H9 (cell line): ENCODE results near the gene RRAGD. TPM values are rescaled to one million over a fixed set of nuclear protein-coding genes. Genes with fewer than 3 reads are reported as not detected.

ENCODE experiments used
- DNase-seq: peaks from one replicate; pipeline ENCODE4 v3.0.0-alpha.2; 2017
- H2AFZ ChIP-seq: one replicate; pipeline ENCODE4 v1.6.1; 2013; ENCODE audit warnings: mild to moderate bottlenecking, low read length, control low read depth, moderate library complexity
- H2AK5ac ChIP-seq: 2 replicates; pipeline ENCODE4 v1.6.1; 2013; ENCODE audit warnings: low read length, control low read depth, mixed read lengths; ENCODE audit not compliant: insufficient read length
- H2BK120ac ChIP-seq: one replicate; pipeline ENCODE4 v1.6.1; 2013; ENCODE audit warnings: low read depth, mild to moderate bottlenecking, low read length, control low read depth, inconsistent platforms; ENCODE audit not compliant: poor library complexity, severe bottlenecking
- H2BK12ac ChIP-seq: 2 replicates; pipeline ENCODE4 v1.6.1; 2013; ENCODE audit warnings: low read length, control low read depth, mixed read lengths, low read depth; ENCODE audit not compliant: insufficient read length
- H2BK15ac ChIP-seq: 2 replicates; pipeline ENCODE4 v1.6.1; 2013; ENCODE audit warnings: low read depth, low read length, control low read depth
- H2BK20ac ChIP-seq: one replicate; pipeline ENCODE4 v1.6.1; 2013; ENCODE audit warnings: low read depth, mild to moderate bottlenecking, low read length, control low read depth, inconsistent platforms; ENCODE audit not compliant: poor library complexity, severe bottlenecking
- H2BK5ac ChIP-seq: 2 replicates; pipeline ENCODE4 v1.6.1; 2013; ENCODE audit warnings: low read length, control low read depth, mixed read lengths; ENCODE audit not compliant: insufficient read length
- H3K14ac ChIP-seq: 2 replicates; pipeline ENCODE4 v1.6.1; 2013; ENCODE audit warnings: low read length, control low read depth; ENCODE audit not compliant: insufficient read depth
- H3K18ac ChIP-seq: 2 replicates; pipeline ENCODE4 v1.6.1; 2013; ENCODE audit warnings: low read depth, mild to moderate bottlenecking, mixed read lengths, low read length, control low read depth; ENCODE audit not compliant: insufficient read length
- H3K23ac ChIP-seq: 2 replicates; pipeline ENCODE4 v1.6.1; 2013; ENCODE audit warnings: low read length, control low read depth, mixed read lengths, low read depth; ENCODE audit not compliant: insufficient read length
- H3K23me2 ChIP-seq: 2 replicates; pipeline ENCODE4 v1.6.1; 2013; ENCODE audit warnings: low read depth, mild to moderate bottlenecking, mixed read lengths, low read length, control low read depth; ENCODE audit not compliant: insufficient read length, poor library complexity, severe bottlenecking
- H3K27ac ChIP-seq: 2 replicates; pipeline ENCODE4 v1.5.1; 2013; ENCODE audit warnings: low read length, control low read depth, mixed read lengths, low read depth; ENCODE audit not compliant: insufficient read length
- H3K27me3 ChIP-seq: 2 replicates; pipeline ENCODE4 v1.6.1; 2013; ENCODE audit warnings: low read length, control low read depth, inconsistent platforms; ENCODE audit not compliant: insufficient read depth
- H3K4ac ChIP-seq: 2 replicates; pipeline ENCODE4 v1.6.1; 2013; ENCODE audit warnings: low read depth, mild to moderate bottlenecking, control low read depth, inconsistent platforms, low read length, moderate library complexity
- H3K4me1 ChIP-seq: 2 replicates; pipeline ENCODE4 v1.6.1; 2013; ENCODE audit warnings: low read length, control low read depth, inconsistent platforms; ENCODE audit not compliant: insufficient read depth
- H3K4me2 ChIP-seq: 2 replicates; pipeline ENCODE4 v1.6.1; 2013; ENCODE audit warnings: low read length, control low read depth, mixed read lengths; ENCODE audit not compliant: insufficient read length, insufficient read depth
- H3K56ac ChIP-seq: 2 replicates; pipeline ENCODE4 v1.6.1; 2013; ENCODE audit warnings: low read depth, mild to moderate bottlenecking, mixed read lengths, low read length, control low read depth; ENCODE audit not compliant: insufficient read length
- H3K79me1 ChIP-seq: 2 replicates; pipeline ENCODE4 v1.6.1; 2013; ENCODE audit warnings: low read depth, mild to moderate bottlenecking, moderate library complexity, low read length, control low read depth, inconsistent platforms; ENCODE audit not compliant: insufficient read depth, poor library complexity, severe bottlenecking
- H3K79me2 ChIP-seq: 2 replicates; pipeline ENCODE4 v1.6.1; 2013; ENCODE audit warnings: low read length, control low read depth, inconsistent platforms; ENCODE audit not compliant: insufficient read depth
- H3K9ac ChIP-seq: 2 replicates; pipeline ENCODE4 v1.6.1; 2013; ENCODE audit warnings: low read length, control low read depth, mixed read lengths; ENCODE audit not compliant: insufficient read length; ENCODE audit errors: extremely low read depth
- H3K9me3 ChIP-seq: one replicate; pipeline ENCODE4 v1.6.1; 2013; ENCODE audit warnings: low read depth, low read length, inconsistent platforms; ENCODE audit not compliant: control insufficient read depth
- H3T11ph ChIP-seq: one replicate; pipeline ENCODE4 v1.6.1; 2013; ENCODE audit warnings: mild to moderate bottlenecking, low read length, control low read depth, inconsistent platforms
- H4K20me1 ChIP-seq: one replicate; pipeline ENCODE4 v1.6.1; 2013; ENCODE audit not compliant: control insufficient read depth, insufficient read length, insufficient read depth
- H4K5ac ChIP-seq: 2 replicates; pipeline ENCODE4 v1.6.1; 2013; ENCODE audit warnings: low read depth, mild to moderate bottlenecking, mixed read lengths, low read length, control low read depth; ENCODE audit not compliant: insufficient read length
- H4K8ac ChIP-seq: replicated peaks from 2 replicates; pipeline ENCODE4 v1.6.1; 2013; ENCODE audit warnings: low read length, control low read depth, mixed read lengths, low read depth; ENCODE audit not compliant: insufficient read length
- H4K91ac ChIP-seq: 2 replicates; pipeline ENCODE4 v1.6.1; 2013; ENCODE audit warnings: low read depth, mild to moderate bottlenecking, moderate library complexity, mixed read lengths, low read length, control low read depth; ENCODE audit not compliant: insufficient read length
- H3K27ac Mint-ChIP-seq, 3 experiments: 2 replicates in 2 of 3; 3 replicates in 1 of 3; pipeline ENCODE4 v1.8.0; 2020 to 2021; ENCODE audit warnings: mixed read lengths in 3 of 3, mild to moderate bottlenecking in 1 of 3, moderate library complexity in 1 of 3
- H3K27me3 Mint-ChIP-seq: 2 replicates; pipeline ENCODE4 v1.8.0; 2021; ENCODE audit warnings: low read depth, mild to moderate bottlenecking, moderate library complexity, mixed read lengths
- H3K36me3 Mint-ChIP-seq, 3 experiments: 2 replicates in 2 of 3; 3 replicates in 1 of 3; pipeline ENCODE4 v1.8.0; 2020 to 2021; ENCODE audit warnings: low read depth in 3 of 3, mixed read lengths in 3 of 3; ENCODE audit not compliant: insufficient read depth in 1 of 3
- H3K4me1 Mint-ChIP-seq, 2 experiments: 2 replicates each; pipeline ENCODE4 v1.8.0; 2020; ENCODE audit warnings: mixed read lengths in 2 of 2
- H3K4me3 Mint-ChIP-seq, 2 experiments: 2 replicates in 1 of 2; 3 replicates in 1 of 2; pipeline ENCODE4 v1.8.0; 2020 to 2021; ENCODE audit warnings: mild to moderate bottlenecking in 2 of 2, mixed read lengths in 2 of 2, moderate library complexity in 1 of 2
- H3K9me3 Mint-ChIP-seq, 2 experiments: 2 replicates in 1 of 2; 3 replicates in 1 of 2; pipeline ENCODE4 v1.8.0; 2020; ENCODE audit warnings: mild to moderate bottlenecking in 2 of 2, mixed read lengths in 2 of 2, moderate library complexity in 1 of 2
- CTCF ChIP-seq: fragments of 200-600 bp; sonication (generic); conservative IDR thresholded peaks from 3 replicates; pipeline ENCODE4 v1.8.0; 2021; ENCODE audit warnings: antibody characterized with exemption, mild to moderate bottlenecking
- WGBS: extraction: QIAGEN DNeasy Blood & Tissue Kit; methylation state at CpG from one replicate; pipeline ENCODE4 v1.1.7; 2013; ENCODE audit warnings: missing lambda C conversion rate, low lambda C conversion rate, mixed read lengths; ENCODE audit not compliant: insufficient read length; ENCODE audit errors: extremely low coverage; 5-methylcytosine and 5-hydroxymethylcytosine counted together
- total RNA-seq: library from RNA; stranded (reverse); gene quantifications from 2 replicates; pipeline ENCODE4 v1.2.1, GENCODE V29; 2021

RRAGD gene
- total RNA-seq, 1 experiment from 2014 or later, result 10.6 TPM

- no peak overlapping the region for H3K14ac ChIP-seq
- no peak overlapping the region for H3K23ac ChIP-seq
- H3K56ac ChIP-seq, result no peak overlapping the region
- no peaks in the 10 kb centered on the region for H3K27me3 ChIP-seq
- Mint-ChIP-seq H3K4me1 (peaks cover 21 to 31% of the 10 kb centered on the region in 2 experiments), H3K36me3 (peaks cover 0 to 3% (median 0%) of the 10 kb centered on the region in 3 experiments; a peak in 1 of 7 replicates), H3K9me3 (no peaks in the 10 kb centered on the region), H3K27ac (no peak overlapping the region), H3K4me3 (no peak overlapping the region), H3K27me3 (peaks cover 7% of the 10 kb centered on the region)
- no peak overlapping the region for H3K27ac ChIP-seq
- H3K18ac ChIP-seq, result no peak overlapping the region
- no peak overlapping the region for H2BK120ac ChIP-seq
- no peaks in the 10 kb centered on the region for H3K9me3 ChIP-seq
- H2BK5ac ChIP-seq, result no peak overlapping the region
- H4K20me1 ChIP-seq, result no peaks in the 10 kb centered on the region
- peaks cover 8% of the 10 kb centered on the region for H3K23me2 ChIP-seq
- no CpG with 5 or more reads among the region's 1 CpG for WGBS
- no peaks in the 10 kb centered on the region for H3K79me1 ChIP-seq
- no peak overlapping the region for H3K4ac ChIP-seq
- no peak overlapping the region for H2BK20ac ChIP-seq
- no peak overlapping the region for H2BK12ac ChIP-seq
- H3K4me1 ChIP-seq, result no peaks in the 10 kb centered on the region
- no peak overlapping the region for H3T11ph ChIP-seq
- no peak for TF ChIP-seq CTCF
- DNase-seq, result no peak
- no peak overlapping the region for H4K91ac ChIP-seq
- H2AFZ ChIP-seq, result no peak overlapping the region
- H3K9ac ChIP-seq, result no peak overlapping the region
- no peaks in the 10 kb centered on the region; the same call in 1 of the 2 replicates for H3K79me2 ChIP-seq
- H4K5ac ChIP-seq, result no peak overlapping the region
- no peak overlapping the region for H2BK15ac ChIP-seq
- no peak overlapping the region for H4K8ac ChIP-seq
- no peak overlapping the region for H3K4me2 ChIP-seq
- no peak overlapping the region for H2AK5ac ChIP-seq
These were observed 63.7 kb downstream of the RRAGD start for GRCh38 chr6:89348372-89348771.
